SKM-1 (cell line): ENCODE results near the gene GANAB.
"Not testable (repeated sequence)": the region's sequence is repeated elsewhere in the genome, so short reads cannot be mapped to it uniquely, and the experiment has no call there.

ENCODE experiments used
- DNase-seq: peaks from one replicate; lab custom pipeline; 2025; ENCODE audit not compliant: unreplicated experiment; lab: John Stamatoyannopoulos, UW

The GANAB gene

DNA sequence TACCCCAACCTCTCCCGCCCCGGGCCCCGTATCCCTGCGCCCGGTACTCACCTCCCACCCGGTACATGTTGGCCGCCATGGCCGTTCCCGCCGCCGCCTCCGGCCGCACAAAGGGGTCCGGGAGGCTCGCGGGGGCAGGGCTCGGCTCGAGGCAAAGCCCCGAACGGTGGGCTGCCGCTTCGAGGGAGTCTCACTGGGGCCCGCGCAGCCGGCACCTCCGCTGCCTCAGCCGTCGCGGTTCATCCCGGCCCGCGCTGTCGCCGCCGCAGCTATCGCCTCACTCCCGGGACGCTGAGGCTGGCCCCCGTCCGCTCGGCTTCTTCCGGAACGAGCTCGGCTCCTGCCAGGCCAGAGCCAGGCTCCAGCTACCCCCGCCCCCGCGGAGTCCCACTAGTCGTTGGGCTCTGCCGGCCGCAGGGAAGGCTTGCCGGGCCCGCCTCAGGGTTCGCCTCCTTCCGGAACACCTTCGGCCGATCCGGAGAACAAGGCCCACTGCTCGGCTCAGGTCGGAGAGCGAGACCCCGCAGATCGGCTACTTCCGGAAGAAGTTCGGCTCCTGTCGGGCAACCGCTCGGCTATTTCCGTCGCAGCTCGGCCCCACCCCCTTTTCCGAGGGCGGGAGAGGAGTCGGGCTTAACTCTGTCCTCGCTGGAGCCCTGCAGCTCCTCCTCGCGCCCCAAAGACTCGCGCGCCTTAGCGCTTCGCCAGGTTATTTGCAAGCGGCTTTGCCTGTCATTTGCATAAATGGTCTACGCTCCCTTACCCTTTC lies 44.9 kb downstream of the GANAB start, which contains the start of gene MTA2:
MTA2 (minus strand) TSS at position 494 of the 769 bp plus-strand sequence; CDS start at position 79, 415 bp downstream.
- DNase-seq = peak; percentile 94

DNA sequence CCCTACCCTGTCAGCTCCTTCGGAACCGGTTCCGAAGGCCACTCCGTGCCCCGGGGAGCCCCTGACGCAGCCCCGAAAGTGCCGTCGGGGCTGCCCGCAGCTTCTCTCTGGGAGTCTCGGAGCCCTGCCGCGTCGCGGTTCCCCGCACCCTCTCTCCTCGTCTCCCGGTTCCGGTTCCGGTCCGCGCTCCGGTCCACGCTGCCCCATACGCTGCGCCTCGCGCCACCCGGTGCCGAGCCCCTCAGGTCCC lies 45.4 kb downstream of the GANAB start:
- DNase-seq = no peak

DNA sequence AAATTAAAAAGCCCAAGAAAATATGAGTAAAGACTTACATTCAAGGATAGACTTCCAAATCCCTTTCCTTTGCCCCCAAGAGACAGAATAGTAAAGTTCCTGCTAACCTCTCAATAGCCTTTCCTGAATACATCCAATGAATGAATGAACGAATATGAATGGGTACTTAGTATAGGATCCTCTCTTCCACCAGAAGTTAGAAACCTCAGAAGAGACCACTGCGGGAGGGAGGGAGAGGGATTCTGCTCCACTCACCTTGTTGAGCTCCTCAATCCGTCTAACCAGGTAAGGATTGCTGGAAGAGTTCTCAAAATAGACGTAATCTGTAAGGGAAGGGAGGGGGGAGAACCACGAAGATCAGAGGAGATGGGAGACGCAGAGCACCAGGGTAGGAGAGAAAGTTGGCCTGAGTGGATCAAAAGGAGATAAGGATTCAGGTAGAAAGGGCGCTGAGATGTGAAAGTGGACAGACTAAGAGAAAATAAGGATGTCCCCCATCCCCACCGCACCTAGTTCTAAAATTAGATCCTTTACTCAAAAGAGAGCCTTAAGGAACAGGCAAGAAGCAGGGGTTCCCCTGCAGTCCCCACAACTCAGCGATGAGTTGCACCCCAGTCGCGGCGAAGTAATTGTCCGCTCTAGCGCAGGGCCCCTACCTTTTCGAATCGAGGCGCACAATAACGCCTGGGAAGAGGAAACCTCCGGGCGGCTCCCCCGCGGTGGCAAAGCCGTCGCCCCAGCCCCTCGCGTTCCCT lies 45.9 kb downstream of the GANAB start:
- DNase-seq = no peak

DNA sequence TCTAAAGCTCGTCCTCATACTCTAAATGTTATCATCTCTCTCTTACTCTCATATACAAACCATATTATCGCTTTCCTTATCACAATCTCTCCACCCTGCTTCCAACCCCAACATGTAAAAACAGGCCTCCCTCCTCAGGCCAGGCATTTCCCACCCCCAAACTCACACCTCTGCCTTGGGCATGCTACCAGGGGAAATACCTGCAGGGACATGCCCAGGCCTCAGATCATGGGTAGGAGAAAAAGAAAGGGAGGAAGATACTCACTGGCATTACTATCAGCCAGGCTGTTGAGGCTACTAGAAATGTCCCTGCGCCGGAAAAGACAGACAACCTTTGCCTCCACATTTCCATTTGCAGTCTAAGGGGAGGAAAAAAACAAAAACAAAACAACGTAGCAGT lies 46.5 kb downstream of the GANAB start:
- DNase-seq = no peak

DNA sequence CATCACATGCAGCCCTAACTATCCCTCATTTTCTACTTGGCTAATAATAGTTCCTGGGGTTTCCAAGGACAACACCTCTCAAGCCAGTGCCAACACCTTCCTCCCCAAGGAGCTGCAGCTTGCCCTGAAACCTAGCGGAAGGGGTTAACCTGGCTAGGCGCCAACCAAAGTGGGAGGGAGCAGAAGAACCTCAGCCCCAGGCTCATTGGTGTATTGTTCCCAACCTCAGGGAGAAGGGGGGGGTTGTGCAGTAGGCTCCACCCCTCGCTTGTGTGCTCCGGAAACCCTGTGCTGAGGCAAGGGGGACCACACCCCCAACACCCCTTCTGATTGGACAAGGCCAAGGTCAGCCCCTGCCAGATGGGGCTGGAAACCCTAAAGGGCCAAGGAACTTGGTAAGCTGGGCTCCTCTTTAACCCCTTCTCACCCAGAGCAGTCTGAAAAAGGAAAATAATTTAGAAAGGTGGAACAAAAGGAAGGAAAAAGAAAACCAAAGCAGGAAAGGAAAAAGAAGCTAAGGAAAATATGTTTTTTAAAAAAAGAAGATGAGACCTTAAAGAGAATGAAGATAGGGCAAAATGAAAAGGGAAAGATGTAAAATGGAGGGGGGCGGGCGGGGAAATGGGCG lies 47.2 kb downstream of the GANAB start:
- DNase-seq = peak; percentile 97

DNA sequence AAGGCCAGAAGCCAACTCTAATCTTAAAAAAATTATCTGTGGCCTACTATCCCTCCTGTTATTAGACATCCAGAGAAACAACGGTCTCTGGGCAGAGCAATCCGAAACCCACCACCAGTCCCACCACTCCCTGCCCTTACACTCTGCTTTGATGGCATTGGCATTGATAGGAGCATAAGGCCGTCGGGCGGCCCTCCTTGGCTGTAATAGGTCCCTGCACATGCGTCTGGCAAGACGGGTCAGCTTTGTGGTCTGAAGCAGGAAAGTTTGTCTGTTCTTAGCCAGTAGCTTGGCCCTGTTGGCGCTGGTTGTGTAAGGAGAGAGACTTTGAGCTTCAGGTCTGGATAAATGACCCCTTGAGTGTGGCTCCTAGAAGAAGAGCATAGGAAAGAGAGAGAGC lies 51.3 kb downstream of the GANAB start:
- no peak for DNase-seq

DNA sequence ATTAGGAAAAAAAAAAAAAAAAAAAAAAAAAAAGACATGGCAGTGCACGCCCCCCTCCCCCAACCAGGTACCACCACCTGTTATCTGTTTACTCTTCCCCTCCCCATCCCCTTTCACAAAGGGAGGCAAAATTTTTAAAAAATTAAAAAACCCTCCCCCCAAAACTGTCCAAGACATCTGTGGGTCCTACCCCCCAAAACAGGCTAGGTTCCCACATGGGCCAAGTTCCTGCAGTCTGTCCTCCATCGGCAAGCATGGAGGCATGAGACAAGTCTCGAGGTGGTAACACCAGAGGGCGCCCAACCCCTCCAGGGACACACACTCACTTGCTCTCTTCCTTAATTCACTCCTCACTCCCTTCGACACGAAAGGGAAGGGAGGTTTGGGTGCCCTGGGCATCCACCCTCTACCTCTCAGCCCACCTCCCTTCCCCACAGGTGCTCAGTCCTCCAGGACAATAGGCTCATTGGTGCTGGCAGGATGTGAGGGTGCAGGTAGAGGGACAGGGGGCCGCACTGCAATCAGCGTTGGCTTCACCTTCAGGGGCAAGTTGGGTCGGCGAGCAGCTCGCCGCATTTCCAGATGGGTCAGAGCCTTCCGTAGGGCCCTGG lies 52.9 kb downstream of the GANAB start:
- DNase-seq = peak; percentile 61

DNA sequence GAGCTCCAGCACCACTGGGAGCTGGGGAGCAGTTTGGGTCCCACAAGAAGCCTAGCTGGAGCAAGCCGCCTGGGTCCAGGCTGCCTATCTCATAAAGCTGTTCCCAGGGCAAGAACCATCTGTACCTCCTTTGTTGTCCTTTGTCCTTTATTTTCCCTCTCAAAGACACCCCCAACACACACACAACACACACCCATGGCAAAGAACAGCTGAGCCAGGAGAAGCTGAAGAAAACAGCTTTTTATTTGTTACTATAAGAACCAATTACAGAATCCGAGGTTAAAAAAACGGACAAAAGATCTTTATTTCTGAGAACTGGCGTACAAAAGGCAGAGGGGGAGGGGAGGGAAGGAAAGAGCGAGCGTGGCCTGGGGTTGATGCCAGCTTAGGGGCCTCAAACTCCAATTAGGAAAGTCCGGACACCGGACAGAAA lies 53.4 kb downstream of the GANAB start:
- no peak for DNase-seq

DNA sequence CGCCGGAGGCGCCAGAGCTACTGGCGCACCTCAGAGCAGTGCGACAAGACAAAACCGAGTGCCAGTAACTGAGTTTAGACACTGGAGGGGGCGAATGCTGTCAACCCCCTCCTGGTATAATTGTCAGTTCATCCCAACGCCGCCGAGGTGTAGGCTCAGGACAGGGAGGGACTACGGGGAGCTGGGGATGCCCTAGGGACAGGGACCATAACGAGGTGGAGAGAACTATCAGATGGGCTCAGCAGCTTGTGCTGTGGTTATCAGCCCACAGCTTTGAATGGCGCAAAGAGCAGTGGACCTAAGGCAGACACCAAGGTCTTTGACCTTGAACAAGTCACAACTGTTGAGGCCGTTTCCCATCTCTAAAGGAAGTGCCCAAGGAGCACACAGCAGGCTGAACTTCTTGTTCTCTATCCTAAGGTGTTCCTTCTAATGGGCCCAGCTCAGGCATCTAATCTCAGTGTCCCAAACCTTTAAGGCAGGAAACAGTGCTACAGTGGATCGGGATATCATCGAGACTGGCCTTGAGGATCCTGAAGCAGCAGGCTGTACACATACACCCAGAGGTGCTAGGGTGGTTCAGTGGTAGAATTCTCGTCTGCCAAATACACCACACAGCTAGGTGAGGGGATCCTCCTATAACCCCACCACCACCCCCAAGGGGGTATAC lies 54.1 kb downstream of the GANAB start:
- no peak for DNase-seq

DNA sequence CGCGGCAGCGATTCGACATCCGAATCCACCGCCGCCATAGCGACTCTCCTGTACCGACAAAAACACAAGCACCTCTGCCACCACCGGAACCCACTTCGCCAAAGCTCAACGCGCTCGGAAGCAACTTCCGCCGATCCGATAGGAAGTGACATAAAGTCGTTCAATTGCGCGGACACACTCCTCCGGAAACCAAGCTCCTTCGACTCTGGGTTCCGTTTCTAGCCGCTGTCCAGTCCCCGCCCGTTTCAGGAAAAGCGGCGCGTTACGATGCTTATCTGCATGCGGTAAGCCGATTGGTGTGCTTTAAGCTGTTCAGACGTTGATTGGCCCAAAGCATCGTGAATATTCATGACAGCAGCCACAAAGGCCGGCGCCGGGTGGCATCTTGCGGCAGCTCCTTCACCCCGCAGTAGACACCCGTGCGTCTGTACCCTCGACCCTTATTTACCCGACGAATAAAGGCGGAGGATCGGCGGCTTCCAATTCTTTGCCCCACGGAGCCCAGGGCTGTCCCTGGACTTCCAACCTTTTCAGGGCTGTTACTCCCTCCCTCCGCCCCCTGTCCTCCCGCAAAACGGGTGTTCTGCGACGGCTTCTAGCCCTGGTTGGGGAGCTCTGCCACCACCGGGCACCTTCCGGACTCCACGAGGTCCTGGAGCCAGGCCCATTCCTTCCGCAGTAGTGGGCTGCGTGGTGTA lies 54.8 kb downstream of the GANAB start, which contains the start of gene TUT1:
TUT1 (minus strand) TSS at position 76 of the 698 bp plus-strand sequence; CDS start at position 38, 38 bp downstream.
- DNase-seq = peak; percentile 99

DNA sequence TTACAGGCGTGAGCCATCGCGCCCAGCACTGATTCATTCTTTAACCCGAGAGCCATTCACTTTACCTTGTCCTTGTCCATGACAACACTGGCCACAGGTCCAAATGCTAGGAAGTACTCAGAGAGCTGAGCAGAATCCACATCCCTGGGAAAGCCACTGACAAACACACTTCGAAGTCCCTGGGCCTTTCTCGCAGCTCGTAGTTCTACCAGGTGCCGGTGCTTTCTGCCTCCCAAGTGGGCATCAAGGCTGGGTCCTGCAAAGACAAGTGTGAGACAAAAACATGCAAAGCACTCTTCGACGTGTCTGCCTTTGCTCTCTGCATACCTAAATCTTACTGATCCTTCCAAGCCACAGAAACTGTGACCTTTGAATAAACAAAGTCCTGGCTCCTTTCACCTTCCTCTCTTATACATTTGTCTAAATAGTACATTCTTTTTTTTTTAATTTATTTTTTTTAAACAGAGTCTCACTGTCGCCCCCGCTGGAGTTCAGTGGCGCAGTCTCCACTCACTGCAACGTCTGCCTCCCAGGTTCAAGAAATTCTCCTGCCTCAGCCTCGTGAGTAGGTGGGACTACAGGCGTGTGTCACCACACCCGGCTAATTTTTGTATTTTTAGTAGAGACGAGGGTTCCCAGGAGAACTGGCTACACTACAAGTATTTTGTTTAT lies 57.3 kb downstream of the GANAB start:
- no peak for DNase-seq

DNA sequence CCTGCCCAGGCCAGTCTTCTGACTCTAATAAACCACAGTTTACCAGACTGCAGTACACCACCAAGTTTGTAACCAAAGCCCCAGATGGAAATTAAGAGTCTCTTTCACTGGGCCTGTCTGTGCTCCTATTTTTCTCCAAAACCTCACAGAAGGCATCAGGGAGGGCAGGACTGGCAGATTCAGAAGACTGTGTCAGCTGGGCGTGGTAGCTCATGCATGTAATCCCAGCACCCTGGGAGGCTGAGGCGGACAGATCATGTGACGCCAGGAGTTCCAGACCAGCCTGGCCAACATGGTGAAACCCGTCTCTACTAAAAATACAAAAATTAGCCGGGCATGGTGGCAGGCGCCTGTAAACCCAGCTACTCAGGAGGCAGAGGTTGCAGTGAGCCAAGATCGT lies 61.1 kb downstream of the GANAB start:
- not testable (repeated sequence) for DNase-seq

DNA sequence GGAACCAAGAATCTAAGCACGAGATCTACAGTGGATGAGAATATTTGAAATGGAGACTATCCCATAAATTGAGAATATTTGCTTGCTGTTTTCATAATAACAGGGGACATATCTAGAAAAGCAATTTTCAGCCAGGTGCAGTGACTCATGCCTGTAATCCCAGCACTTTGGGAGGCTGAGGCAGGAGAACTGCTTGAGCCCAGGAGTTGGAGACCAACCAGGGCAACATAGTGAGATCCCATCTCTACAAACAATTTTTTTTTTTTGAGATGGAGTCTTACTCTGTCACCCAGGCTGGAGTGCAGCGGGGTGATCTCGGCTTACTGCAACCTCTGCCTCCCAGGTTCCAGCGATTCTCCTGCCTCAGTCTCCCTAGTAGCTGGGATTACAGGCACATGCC lies 64.7 kb downstream of the GANAB start:
- not testable (repeated sequence) for DNase-seq

DNA sequence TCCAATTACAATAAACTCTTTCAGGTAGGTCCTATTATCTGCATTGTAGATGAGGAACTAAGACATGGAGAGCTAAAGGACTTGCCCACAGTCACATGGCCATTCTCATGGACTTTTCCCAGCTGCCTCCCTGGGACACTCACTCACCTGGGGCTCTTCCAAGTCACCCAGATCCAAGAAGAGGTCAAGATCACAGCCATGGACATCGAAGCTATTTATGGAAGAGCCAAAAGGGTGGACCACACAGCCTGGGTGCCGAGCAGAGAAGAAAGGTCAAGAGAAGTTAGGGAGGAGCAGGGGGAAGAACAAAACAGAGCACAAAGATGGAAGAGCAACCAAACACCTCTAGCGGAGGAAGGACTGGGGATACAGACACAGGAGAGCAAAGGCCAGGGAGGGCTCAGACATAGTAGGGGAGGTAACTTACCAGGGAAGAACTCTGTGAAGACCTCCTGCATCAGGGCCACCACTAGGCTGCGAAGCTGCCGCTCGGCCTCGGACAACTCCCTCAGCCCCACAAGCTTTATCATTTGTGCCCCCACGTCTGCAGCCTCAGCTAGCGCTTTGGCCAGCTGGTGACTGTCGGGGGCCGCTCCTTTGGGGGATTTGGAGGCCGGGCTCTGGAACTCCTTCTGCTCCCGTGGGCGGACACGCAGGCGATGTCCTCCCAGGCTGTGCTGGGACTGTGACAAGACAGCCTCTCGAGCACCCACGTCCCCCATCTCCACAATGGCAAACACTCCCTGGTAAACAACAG lies 65.3 kb downstream of the GANAB start:
- no peak for DNase-seq

DNA sequence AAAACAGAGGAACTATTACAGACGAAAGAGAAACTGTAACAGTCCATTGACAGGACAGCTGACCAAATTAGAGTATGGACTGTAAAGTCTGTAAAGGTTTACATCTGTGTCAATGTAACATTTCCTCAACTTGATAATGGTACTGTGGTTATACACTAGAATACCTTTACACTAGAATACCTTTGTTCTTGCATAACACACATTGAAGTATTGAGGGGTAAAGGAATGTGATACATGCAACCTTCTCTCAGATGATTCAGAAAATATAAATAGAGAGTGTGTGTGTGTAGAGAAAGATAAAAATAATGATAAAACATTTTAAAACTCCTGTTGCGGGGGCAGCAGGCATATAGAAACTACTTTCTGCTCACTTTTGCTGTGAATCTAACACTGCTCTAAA lies 67.2 kb downstream of the GANAB start:
- DNase-seq = no peak

DNA sequence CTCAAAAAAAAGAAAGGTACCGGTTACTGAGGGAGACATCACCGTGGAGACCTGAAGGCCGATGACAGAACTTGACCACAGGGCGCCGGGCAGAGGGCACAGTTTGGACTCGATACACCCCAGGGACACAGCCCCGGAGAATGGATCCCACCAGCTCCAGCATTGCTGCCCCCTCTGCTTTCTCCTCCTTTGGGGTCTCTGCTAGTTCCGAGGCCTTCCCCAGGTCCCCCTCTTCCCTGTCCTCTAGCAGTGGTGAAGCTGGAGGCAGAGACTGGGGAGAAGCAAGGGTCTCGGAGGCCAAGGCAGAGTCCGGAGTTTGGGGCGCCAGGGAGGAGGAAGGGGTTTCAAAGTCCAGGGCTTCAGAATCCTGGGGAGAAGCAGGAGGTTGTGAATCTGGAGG lies 67.9 kb downstream of the GANAB start:
- DNase-seq = no peak

DNA sequence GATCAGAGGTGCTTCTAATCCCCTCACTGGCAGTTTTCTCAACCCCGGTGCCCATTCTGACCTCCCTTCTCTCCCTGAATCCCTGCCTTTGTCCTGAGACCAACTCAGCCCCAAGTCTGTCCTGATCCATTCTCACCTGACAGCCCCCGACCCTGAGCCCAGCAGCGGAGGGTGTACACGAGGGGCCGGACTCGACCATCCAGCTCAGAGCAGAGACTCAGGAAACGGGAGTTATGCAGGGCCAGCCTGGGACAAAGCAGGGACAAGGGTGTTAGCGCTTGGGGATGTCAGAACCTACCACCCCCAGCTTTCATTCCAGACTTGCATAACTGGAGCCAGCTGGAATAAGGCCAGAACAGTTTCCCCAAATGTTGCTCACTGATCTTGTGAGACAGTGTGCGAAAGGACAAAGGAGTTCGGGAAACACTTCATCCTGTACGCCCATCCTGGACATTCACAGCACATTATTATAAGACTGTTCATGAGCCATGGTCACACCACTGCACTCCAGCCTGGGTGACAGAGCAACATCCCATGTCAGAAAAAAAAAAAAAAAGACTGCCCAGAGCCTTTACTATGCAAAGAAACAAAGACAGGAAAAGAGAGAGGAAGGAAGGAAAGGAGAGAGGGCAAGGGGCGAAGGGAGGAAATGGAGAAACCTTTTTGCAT lies 69.2 kb downstream of the GANAB start:
- no peak for DNase-seq

DNA sequence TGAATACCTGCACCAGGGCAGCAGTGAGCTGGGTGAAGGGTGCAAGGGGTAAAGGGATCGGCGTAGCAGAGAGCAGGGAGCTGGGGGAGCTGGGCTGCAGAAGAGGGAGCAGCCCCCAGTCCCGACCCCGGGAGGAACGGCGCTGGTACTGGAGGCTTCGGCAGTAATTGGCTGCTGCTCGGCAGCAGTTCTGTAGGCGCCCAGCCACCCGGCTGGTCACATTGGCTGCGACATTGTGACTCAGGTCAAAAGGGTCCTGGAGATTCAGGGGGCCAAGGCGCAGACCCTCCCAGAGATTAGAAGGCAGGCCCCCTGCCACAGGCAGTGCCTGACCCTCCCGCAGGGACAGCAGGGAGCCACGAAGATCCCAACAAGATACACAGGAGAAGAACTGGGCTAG lies 70.6 kb downstream of the GANAB start:
- no peak for DNase-seq

DNA sequence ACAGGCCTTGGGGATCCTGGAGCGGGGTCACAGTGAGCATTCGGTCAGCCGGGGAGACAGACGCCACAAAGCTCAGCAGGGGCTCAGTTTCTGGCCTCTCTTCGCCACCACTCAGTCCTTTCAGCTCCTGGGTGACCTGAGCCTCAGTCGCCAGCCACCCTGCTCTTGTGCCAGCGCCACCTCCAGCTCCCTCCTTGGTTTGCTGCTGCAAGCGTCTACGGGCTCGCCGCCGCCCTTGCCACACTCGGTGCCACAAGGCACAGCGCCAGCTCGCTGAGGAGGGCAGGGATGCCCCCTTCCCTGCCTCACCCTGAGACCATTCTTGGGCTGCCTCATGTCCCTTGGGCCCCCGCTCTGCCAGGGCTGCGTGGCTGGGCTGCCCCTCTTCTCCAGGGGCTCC lies 71.3 kb downstream of the GANAB start:
- no peak for DNase-seq
